Endodermal cell (in vitro differentiated cells): ENCODE measurements around the gene TNRC6C. TPM values are rescaled to one million over a fixed set of nuclear protein-coding genes. Genes with fewer than 3 reads are reported as not detected.

Experiments used
- DNase-seq: peaks from one replicate; pipeline ENCODE4 v3.0.0-alpha.2; 2017
- H3K27ac ChIP-seq: 2 replicates; pipeline ENCODE4 v1.5.1; 2013; ENCODE audit warnings: mild to moderate bottlenecking, low read depth, low read length, moderate library complexity
- H3K27me3 ChIP-seq: 2 replicates; pipeline ENCODE4 v1.6.1; 2013; ENCODE audit warnings: mild to moderate bottlenecking, low read length, moderate library complexity; ENCODE audit not compliant: insufficient read depth, control insufficient read depth, poor library complexity, severe bottlenecking
- H3K36me3 ChIP-seq: 2 replicates; pipeline ENCODE4 v1.7.0; 2013; ENCODE audit warnings: mild to moderate bottlenecking, low read length, moderate library complexity; ENCODE audit not compliant: control insufficient read depth, insufficient read depth
- H3K4me1 ChIP-seq: one replicate; pipeline ENCODE4 v1.7.0; 2013; ENCODE audit warnings: low read length; ENCODE audit not compliant: control insufficient read depth, insufficient read depth
- H3K4me3 ChIP-seq: 2 replicates; pipeline ENCODE4 v1.5.1; 2013; ENCODE audit warnings: mild to moderate bottlenecking, low read length, moderate library complexity
- H3K9ac ChIP-seq: 2 replicates; pipeline ENCODE4 v1.6.1; 2013; ENCODE audit warnings: mild to moderate bottlenecking, low read length, moderate library complexity; ENCODE audit not compliant: poor library complexity, severe bottlenecking; ENCODE audit errors: extremely low read depth
- H3K9me3 ChIP-seq: 2 replicates; pipeline ENCODE4 v1.6.1; 2013; ENCODE audit warnings: mild to moderate bottlenecking, low read length, moderate library complexity; ENCODE audit not compliant: control insufficient read depth
- H3K27ac Mint-ChIP-seq: 2 replicates; pipeline ENCODE4 v1.8.0; 2020; ENCODE audit warnings: mixed read lengths
- H3K27me3 Mint-ChIP-seq: 2 replicates; pipeline ENCODE4 v1.8.0; 2021; ENCODE audit warnings: mild to moderate bottlenecking, mixed read lengths; ENCODE audit not compliant: insufficient read depth
- H3K36me3 Mint-ChIP-seq: 2 replicates; pipeline ENCODE4 v1.8.0; 2020; ENCODE audit warnings: low read depth, mixed read lengths
- H3K4me1 Mint-ChIP-seq: 2 replicates; pipeline ENCODE4 v1.8.0; 2020; ENCODE audit warnings: mixed read lengths
- H3K4me3 Mint-ChIP-seq: 2 replicates; pipeline ENCODE4 v1.8.0; 2020; ENCODE audit warnings: mild to moderate bottlenecking, moderate library complexity, mixed read lengths
- H3K9me3 Mint-ChIP-seq: 2 replicates; pipeline ENCODE4 v1.8.0; 2020; ENCODE audit warnings: mild to moderate bottlenecking, mixed read lengths
- WGBS, 2 experiments: methylation state at CpG; one replicate each; pipeline versions ENCODE4 v1.1.5 to v1.1.7; 2013; ENCODE audit warnings: missing lambda C conversion rate in 2 of 2, mixed read lengths in 1 of 2; ENCODE audit not compliant: insufficient coverage in 1 of 2, insufficient read length in 1 of 2; 5-methylcytosine and 5-hydroxymethylcytosine counted together
- total RNA-seq, 2 donors: library from RNA; stranded (reverse); fragmentation: NEBNext Ultra II Directional in 1 of 2; extraction: Animal tissue kit (Norgen Biotek cat#: 25700) in 1 of 2; gene quantifications; 2 replicates in 1 of 2; 3 replicates in 1 of 2; pipeline ENCODE4 v1.2.1, GENCODE V29; 2021
- TF ChIP-seq, protein P1 (sequence below): fragments of 200-600 bp; sonication (generic); conservative IDR thresholded peaks from 2 replicates; pipeline ENCODE4 v1.5.0; 2021; ENCODE audit warnings: antibody characterized with exemption, mild to moderate bottlenecking

TNRC6C gene
- total RNA-seq, 2 donors from 2014 or later: 22.4 to 40.2 TPM

DNA sequence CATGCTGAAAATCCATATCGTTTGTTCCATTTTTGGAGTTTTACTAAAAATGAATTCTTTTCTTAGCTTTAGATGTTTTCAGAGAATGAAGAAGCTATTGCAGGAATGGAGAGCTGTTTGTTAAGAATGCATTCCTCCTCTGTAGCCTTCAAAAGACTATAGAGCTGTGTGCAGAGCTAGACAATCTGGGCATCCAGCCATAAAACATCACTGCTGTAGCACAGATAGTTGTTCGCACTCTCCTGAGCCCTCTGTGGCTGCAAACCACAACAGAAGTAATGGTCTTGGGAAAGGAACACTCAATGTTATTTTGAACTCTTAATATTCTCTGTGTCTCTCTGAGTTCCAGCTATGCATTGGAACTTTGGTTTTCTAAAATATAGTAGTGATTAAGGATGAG, 4.9 kb downstream of the TNRC6C start:
- H3K27me3 ChIP-seq: no peaks in the 10 kb centered on the region
- H3K36me3 ChIP-seq: no peaks in the 10 kb centered on the region
- Mint-ChIP-seq H3K36me3 (no peaks in the 10 kb centered on the region), H3K4me3 (no peak overlapping the region), H3K27me3 (peaks cover 12% of the 10 kb centered on the region), H3K4me1 (peaks cover 13% of the 10 kb centered on the region), H3K27ac (no peak overlapping the region), H3K9me3 (no peaks in the 10 kb centered on the region)
- no peak overlapping the region for H3K9ac ChIP-seq
- no peak overlapping the region for H3K27ac ChIP-seq
- no peak overlapping the region for H3K4me3 ChIP-seq
- TF ChIP-seq, protein P1, sequence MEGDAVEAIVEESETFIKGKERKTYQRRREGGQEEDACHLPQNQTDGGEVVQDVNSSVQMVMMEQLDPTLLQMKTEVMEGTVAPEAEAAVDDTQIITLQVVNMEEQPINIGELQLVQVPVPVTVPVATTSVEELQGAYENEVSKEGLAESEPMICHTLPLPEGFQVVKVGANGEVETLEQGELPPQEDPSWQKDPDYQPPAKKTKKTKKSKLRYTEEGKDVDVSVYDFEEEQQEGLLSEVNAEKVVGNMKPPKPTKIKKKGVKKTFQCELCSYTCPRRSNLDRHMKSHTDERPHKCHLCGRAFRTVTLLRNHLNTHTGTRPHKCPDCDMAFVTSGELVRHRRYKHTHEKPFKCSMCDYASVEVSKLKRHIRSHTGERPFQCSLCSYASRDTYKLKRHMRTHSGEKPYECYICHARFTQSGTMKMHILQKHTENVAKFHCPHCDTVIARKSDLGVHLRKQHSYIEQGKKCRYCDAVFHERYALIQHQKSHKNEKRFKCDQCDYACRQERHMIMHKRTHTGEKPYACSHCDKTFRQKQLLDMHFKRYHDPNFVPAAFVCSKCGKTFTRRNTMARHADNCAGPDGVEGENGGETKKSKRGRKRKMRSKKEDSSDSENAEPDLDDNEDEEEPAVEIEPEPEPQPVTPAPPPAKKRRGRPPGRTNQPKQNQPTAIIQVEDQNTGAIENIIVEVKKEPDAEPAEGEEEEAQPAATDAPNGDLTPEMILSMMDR: no peak
- DNase-seq: no peak
- WGBS, 2 experiments: 95 to 100% methylated on average over 1 to 2 of the region's 2 CpGs
- no peaks in the 10 kb centered on the region for H3K4me1 ChIP-seq
- H3K9me3 ChIP-seq: no peaks in the 10 kb centered on the region

DNA sequence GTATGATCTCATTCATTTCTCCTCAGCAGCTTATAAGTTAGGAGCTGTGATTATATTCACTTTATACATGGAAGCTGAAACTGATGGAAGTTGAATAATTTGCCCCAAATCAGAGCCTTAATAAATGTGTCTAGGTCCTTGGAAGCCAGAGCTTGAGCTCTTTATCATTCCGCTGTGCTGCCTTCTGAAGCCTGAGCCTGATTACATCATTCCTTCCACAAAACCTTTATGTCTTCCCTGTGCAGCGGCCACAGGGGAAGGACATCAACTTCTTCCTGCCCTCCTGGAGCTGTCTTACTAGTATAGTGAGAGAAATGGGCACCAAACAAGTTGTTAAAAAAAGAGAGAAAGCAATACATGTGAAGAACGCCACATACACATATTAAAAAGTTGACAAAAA, 6.8 kb downstream of the TNRC6C start:
- Histone ChIP-seq H3K4me3 (no peak overlapping the region), H3K27me3 (no peaks in the 10 kb centered on the region), H3K36me3 (no peaks in the 10 kb centered on the region), H3K9ac (no peak overlapping the region), H3K27ac (no peak overlapping the region), H3K9me3 (no peaks in the 10 kb centered on the region), H3K4me1 (no peaks in the 10 kb centered on the region)
- Mint-ChIP-seq H3K4me1 (peaks cover 14% of the 10 kb centered on the region), H3K27me3 (peaks cover 2% of the 10 kb centered on the region), H3K36me3 (no peaks in the 10 kb centered on the region), H3K4me3 (no peak overlapping the region), H3K27ac (no peak overlapping the region), H3K9me3 (no peaks in the 10 kb centered on the region)
- TF ChIP-seq, protein P1: no peak
- 80 to 89% methylated on average over 1 to 3 of the region's 3 CpGs for WGBS, 2 experiments
- peak; percentile 26 for DNase-seq

DNA sequence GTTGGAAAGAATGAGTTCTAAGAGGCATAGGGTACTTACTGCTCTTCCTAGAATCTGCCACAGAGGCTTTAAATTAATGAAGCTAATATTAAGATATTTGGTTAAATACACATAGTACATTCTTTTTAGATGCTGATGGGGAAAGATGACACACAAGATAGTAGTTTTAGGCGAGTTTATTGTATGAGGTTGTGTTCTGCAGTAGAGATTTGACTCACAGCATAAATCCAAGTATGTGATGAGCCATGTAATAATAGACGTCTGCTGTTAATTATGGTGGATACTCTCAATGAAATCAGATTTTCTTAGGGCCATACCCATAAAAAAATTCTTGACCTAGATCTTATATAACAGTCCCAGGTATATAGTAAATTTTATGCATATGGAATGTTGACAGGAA, 8.0 kb downstream of the TNRC6C start:
- H3K27ac ChIP-seq: no peak overlapping the region
- Mint-ChIP-seq H3K4me3 (no peak overlapping the region), H3K36me3 (no peaks in the 10 kb centered on the region), H3K27me3 (no peaks in the 10 kb centered on the region), H3K9me3 (no peaks in the 10 kb centered on the region), H3K4me1 (peaks cover 11% of the 10 kb centered on the region), H3K27ac (no peak overlapping the region)
- H3K4me1 ChIP-seq: no peaks in the 10 kb centered on the region
- TF ChIP-seq, protein P1: no peak
- DNase-seq: no peak
- no peaks in the 10 kb centered on the region for H3K36me3 ChIP-seq
- H3K27me3 ChIP-seq: no peaks in the 10 kb centered on the region
- WGBS, 2 experiments: 86 to 100% methylated on average over 1 to 2 of the region's 2 CpGs
- H3K9me3 ChIP-seq: no peaks in the 10 kb centered on the region
- no peak overlapping the region for H3K4me3 ChIP-seq
- no peak overlapping the region for H3K9ac ChIP-seq
